Thoracic aorta (tissue), 2 donors: ENCODE data around the gene FAM53B. TPM values are rescaled to one million over a fixed set of nuclear protein-coding genes. Genes with fewer than 3 reads are reported as not detected.

Experiments used
- ATAC-seq: fragments of 150-250 bp; one replicate; pipeline ENCODE4 v1.8.0; 2017; ENCODE audit warnings: low read depth; ENCODE audit not compliant: insufficient number of reproducible peaks, low FRiP score
- DNase-seq: peaks from one replicate; pipeline ENCODE4 v3.0.0-alpha.2; 2020; ENCODE audit warnings: low spot score
- H3K27ac ChIP-seq, 2 donors: fragments of 200-600 bp; sonication (generic); 1 replicate in 1 of 2; 2 replicates in 1 of 2; pipeline ENCODE4 v1.5.1; 2016; ENCODE audit warnings: mild to moderate bottlenecking in 2 of 2, moderate library complexity in 2 of 2
- H3K27me3 ChIP-seq: fragments of 200-600 bp; sonication (generic); replicated peaks from 2 replicates; pipeline ENCODE4 v1.6.0; 2016; ENCODE audit warnings: mild to moderate bottlenecking; ENCODE audit not compliant: insufficient read depth
- H3K36me3 ChIP-seq: fragments of 200-600 bp; sonication (generic); one replicate; pipeline ENCODE4 v1.5.1; 2016
- H3K4me1 ChIP-seq, 2 donors: fragments of 200-600 bp; sonication (generic); 1 replicate in 1 of 2; 2 replicates in 1 of 2; pipeline versions ENCODE4 v1.5.1 to v1.6.0; 2016; ENCODE audit warnings: low read depth in 2 of 2, mild to moderate bottlenecking in 1 of 2; ENCODE audit not compliant: control insufficient read depth in 1 of 2
- H3K4me3 ChIP-seq: fragments of 200-600 bp; sonication (generic); 2 replicates; pipeline ENCODE4 v1.5.1; 2016; ENCODE audit warnings: mild to moderate bottlenecking
- H3K9me3 ChIP-seq: fragments of 200-600 bp; sonication (generic); 2 replicates; pipeline ENCODE4 v1.5.1; 2016
- CTCF ChIP-seq: fragments of 200-600 bp; sonication (generic); IDR thresholded peaks from one replicate; pipeline ENCODE4 v1.5.1; 2019; ENCODE audit warnings: antibody characterized with exemption
- total RNA-seq, 2 donors: library from RNA; depleted of rRNA; stranded (reverse); fragments of >200 nt; gene quantifications; one replicate each; pipeline versions ENCODE4 v1.1.0 to v1.2.3, GENCODE V29; 2016

Gene FAM53B
- total RNA-seq, 2 donors from 2014 or later, result 26.6 to 49.5 TPM

- peaks cover 0 to 13% of the 10 kb centered on the region in 2 donors for H3K4me1 ChIP-seq
- H3K27me3 ChIP-seq, result no peaks in the 10 kb centered on the region
- no peaks in the 10 kb centered on the region for H3K9me3 ChIP-seq
- TF ChIP-seq CTCF, result no peak
- no peaks in the 10 kb centered on the region for H3K36me3 ChIP-seq
- DNase-seq (no peak), ATAC-seq (no peak)
- H3K27ac ChIP-seq, result no peak overlapping the region
- no peak overlapping the region for H3K4me3 ChIP-seq
Measured at GRCh38 chr10:124672181-124672638, 72.0 kb downstream of the FAM53B start.

GRCh38 chr10:124671486-124672075, 72.6 kb downstream of the FAM53B start:
- TF ChIP-seq CTCF, result no peak
- Histone ChIP-seq H3K4me1 (peaks cover 0 to 12% of the 10 kb centered on the region in 2 donors), H3K27me3 (no peaks in the 10 kb centered on the region), H3K9me3 (no peaks in the 10 kb centered on the region), H3K36me3 (no peaks in the 10 kb centered on the region), H3K27ac (no peak overlapping the region), H3K4me3 (no peak overlapping the region)
- no peak for ATAC-seq
- no peak for DNase-seq

- Histone ChIP-seq H3K4me3 (no peak overlapping the region), H3K4me1 (peaks cover 0 to 12% of the 10 kb centered on the region in 2 donors), H3K36me3 (no peaks in the 10 kb centered on the region), H3K27me3 (no peaks in the 10 kb centered on the region), H3K27ac (no peak overlapping the region), H3K9me3 (no peaks in the 10 kb centered on the region)
- no peak for ATAC-seq
- TF ChIP-seq CTCF, result no peak
- DNase-seq, result no peak
Measured at GRCh38 chr10:124670849-124671248, 73.3 kb downstream of the FAM53B start.

- peaks cover 0 to 12% of the 10 kb centered on the region in 2 donors for H3K4me1 ChIP-seq
- H3K27me3 ChIP-seq, result no peaks in the 10 kb centered on the region
- no peak for ATAC-seq
- DNase-seq, result no peak
- H3K4me3 ChIP-seq, result no peak overlapping the region
- H3K9me3 ChIP-seq, result no peaks in the 10 kb centered on the region
- TF ChIP-seq CTCF, result no peak
- H3K27ac ChIP-seq, result no peak overlapping the region
- H3K36me3 ChIP-seq, result no peaks in the 10 kb centered on the region
Measured at GRCh38 chr10:124669824-124670654, 74.1 kb downstream of the FAM53B start.

GRCh38 chr10:124669141-124669823, 74.9 kb downstream of the FAM53B start:
- Histone ChIP-seq H3K27ac (no peak overlapping the region), H3K4me1 (peaks cover 0 to 12% of the 10 kb centered on the region in 2 donors), H3K27me3 (no peaks in the 10 kb centered on the region), H3K4me3 (no peak overlapping the region), H3K9me3 (no peaks in the 10 kb centered on the region), H3K36me3 (no peaks in the 10 kb centered on the region)
- no peak for TF ChIP-seq CTCF
- no peak for DNase-seq
- ATAC-seq, result no peak
